NCI-H1694 (cell line): ENCODE results near the gene CROCC2.

Source experiments
- DNase-seq: peaks from one replicate; lab custom pipeline; 2025; lab: John Stamatoyannopoulos, UW

The CROCC2 gene

DNA sequence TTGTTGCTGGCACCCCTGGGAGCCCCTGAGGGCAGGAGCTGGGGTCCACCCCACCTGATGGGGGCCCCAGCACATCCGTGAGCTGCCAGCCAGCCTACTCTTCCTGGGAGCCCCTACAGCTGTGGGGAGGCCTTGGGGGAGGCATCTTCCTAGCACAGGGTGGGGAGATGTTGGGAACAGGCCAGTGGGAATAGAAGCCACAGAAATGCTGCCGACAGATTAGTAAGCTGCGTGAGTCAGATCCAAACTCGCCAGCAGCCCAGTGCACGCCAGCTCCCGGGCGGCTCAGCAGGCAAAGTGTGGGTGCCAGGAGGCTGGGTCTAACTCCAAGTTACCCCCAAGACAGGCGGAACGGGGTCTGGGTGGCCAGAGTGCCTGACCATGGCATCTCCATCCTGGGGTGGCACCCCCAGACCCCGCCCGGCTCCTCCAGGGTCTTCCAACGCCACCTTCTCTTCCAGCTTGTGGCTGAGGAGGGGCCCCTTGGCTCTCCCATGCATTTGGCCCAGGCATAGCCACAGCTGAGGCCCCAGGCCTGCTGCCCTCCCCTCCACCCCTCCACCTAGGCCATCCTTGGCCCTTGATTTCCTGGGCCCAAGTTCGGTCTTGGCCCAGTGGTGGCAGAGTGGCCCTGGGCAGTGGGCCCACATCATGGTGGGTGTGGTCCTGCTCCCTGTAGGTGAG is 15.3 kb downstream of the CROCC2 start:
- DNase-seq: no peak

- no peak for DNase-seq
Measured at GRCh38 chr2:240921995-240922244, 15.8 kb downstream of the CROCC2 start.

- DNase-seq: no peak
Measured at GRCh38 chr2:240922245-240922981, 16.3 kb downstream of the CROCC2 start.

DNA sequence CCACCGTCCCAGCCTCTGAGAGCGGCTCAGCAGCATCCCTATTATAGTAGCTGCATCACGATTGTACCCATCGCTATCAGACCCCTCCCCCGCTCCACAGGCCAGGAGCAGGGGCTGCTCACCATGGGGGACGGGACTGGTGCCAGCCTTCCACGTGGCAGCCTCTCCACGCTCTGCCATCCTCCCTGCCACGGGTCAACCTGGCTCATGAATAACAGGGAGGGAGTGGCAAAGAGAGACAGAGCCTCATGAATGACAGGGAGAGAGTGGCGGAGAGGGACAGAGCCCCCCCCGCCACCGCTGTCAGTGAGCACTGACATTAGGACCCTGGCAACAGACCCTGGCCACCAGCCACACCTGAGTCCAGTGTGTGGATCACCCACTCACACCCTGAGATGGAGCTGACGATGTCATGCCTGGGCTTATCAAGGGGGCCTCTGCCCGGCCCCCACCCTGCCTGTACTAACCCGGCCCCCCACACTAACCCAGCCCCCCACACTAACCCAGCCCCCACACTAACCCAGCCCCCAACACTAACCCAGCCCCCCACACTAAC is 16.9 kb downstream of the CROCC2 start:
- no peak for DNase-seq

DNA sequence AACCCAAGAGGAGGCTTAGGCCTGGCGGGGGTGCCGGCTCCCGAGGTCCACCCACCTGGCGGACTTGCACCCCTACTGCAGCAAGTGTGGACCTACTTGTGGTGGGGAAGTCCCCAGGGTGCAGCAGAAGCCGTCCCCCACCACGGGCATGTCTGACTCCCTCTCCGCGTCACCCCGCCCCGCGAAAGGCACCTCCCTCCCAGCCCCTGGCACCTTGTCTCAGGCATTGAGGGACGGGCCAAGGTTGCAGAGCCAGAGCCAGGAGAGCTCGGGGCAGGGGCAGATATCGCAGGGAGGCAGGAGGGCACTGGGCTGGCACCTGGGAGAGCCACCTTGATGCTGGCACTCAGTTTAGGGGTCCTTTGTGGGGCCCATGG is 19.0 kb downstream of the CROCC2 start:
- DNase-seq: no peak

DNA sequence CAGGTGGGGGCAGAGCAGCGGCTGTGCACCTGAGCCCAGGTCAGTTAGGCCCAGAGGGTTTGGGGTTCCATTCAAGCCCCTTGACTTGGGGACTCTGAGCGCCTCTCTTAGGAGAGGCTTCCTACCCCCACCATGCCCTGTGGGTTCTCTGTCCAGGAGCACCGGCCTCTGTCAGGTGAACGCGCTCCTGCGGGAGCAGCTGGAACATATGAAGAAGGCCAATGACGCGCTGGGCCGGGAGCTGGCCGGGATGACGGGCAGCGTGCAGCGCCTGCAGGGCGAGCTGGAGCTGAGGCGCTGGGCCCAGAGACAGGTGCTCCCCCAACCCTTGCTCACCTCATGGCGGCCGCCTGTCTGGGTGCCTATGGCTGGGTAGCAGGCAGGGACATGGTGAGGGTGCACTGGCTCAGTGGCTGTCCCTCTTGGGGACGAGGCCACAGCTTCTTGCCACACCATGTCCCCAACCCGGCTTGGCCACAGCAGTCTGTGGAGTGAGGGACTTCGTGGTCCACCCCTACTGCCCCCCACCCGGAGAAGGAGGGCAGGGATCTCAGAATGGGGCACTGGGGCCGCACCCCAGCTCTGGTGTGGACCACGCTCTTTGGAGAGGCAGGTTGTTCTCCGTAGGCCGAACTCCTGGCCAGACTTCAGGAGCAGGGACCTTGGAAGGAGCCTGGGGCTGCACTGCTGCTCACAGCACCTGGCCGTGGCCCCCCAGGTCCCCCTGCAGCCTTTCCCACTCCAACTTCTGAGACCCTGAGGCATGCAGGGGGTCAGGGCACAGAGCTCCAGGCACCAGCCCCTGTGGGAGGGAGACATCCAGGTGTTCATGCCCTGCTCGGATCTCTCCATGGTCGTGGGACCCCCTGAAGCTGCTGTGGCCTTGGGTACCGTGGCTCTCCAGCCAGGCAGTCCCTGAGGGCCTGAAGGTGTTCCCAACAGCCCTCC is 19.7 kb downstream of the CROCC2 start:
- no peak for DNase-seq

DNA sequence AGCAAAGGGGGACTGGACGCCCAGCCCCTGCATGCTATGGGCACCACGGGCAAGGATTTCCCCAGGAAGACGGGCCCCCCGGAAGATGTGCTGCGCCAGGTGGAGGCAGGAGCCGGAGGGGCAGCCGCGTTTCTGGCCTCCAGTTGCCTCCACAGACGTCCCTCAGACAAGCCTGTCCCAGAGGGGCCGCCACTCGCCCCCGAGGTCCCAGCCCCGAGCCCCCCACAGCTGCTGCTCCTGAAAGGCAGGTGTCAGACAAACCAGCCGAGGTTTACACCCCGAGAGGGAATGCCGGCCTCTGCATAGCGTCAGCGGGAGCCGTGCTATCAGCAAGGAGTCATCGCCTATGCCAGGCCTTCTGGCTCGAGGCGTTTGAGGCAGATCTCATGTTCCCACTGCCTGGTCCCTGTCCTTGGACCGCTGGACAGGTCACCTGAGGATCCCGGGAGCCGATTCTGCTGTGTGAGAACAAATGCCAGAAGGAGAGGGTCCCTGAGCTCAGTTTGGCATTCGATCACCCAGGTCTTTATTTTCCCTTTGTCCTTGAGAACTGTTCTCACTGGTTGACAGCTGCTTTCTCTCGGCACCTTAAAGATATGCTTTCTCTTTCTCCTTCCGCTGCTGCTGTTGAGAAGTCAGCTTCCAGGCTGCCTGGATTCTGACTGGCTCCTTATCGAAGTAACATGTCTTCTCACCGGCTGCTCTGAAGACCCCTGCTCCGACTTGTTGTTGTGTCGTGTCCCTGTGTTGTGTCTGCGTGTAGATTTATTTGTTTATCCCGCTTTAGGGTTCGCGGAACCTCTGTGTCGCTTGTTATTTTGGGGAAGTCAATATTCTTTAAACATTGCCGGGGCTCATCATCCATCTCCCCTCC is 20.6 kb downstream of the CROCC2 start:
- DNase-seq: no peak

- DNase-seq: no peak
Measured at GRCh38 chr2:240927390-240927781, 21.2 kb downstream of the CROCC2 start.

GRCh38 chr2:240928476-240929363 is 22.6 kb downstream of the CROCC2 start:
- DNase-seq: no peak

GRCh38 chr2:240929364-240930095 is 23.4 kb downstream of the CROCC2 start:
- DNase-seq: no peak

DNA sequence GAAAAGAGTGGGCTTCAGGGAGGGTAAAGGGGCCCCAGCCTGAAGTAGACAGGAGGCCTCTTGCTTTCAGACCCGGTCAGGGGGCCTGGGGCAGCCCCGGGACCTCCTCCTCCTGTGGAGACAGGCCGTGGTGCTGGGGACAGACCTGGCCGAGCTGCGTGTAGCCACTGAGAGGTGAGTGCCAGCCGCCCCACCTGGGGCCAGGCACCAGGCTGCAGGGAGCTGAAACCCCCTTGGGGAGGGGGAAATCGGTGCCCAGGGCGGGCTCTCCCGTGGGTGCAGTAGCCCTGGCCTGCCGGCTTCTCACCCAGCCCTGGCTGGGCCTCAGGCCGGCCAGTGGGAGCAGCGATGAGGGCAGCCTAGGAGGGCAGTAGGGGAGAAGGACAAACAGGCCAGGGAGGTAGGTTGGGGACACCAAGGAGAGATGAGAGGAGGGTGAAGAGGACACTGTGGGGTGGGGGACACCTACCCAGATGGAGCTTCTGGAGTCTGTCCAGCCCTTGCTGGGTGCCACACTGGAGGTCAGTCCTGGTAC is 24.0 kb downstream of the CROCC2 start:
- DNase-seq: no peak

- no peak for DNase-seq
Measured at GRCh38 chr2:240930631-240931318, 24.6 kb downstream of the CROCC2 start.

GRCh38 chr2:240931319-240931949 is 25.3 kb downstream of the CROCC2 start:
- no peak for DNase-seq

DNA sequence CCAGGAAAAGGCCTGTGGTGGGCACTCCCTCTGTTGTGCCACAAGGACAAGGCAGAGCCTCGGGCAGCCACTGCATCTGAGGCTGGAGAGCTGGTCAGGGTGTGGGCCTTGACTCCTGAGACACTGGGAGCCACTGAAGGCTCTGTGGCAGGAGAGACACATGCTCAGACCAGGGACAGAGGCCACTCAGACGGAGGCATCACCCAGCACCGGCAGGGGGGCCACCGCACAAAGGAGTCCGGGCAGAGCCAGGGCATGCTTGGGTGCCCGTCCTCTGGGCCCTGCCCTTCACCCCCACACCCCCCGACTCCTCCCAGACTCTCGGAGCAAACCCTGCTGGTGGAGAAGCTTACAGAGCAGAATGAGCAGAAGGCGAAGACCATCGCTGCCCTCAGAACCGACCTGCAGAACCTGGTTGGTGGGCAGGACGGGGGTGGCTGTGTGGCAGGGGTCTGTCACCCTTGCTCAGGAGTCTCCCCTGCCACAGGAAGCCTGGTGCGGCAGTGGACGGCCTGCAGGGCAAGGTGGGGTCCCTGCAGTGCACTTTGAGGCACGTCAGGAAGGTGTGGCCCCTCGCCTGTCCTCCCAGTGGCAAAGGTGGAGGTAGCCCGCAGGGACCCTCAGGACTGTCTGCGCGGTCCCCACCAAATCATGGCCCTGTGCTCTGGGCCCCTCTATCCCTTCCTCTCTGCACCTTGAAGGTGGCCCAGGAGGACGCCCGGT is 26.0 kb downstream of the CROCC2 start:
- no peak for DNase-seq

- DNase-seq: no peak
Measured at GRCh38 chr2:240932724-240933047, 26.6 kb downstream of the CROCC2 start.

GRCh38 chr2:240933048-240933965 is 27.2 kb downstream of the CROCC2 start:
- no peak for DNase-seq
